Neural cell (in vitro differentiated cells): ENCODE results near the gene ANKRD40CL. TPM values are rescaled to one million over a fixed set of nuclear protein-coding genes. Genes with fewer than 3 reads are reported as not detected.

Source experiments
- H2AFZ ChIP-seq: fragments of 200-600, 300-800 bp; sonication (generic), shearing (Covaris generic); 2 replicates; pipeline ENCODE4 v1.6.0; 2014; ENCODE audit warnings: low read depth, mild to moderate bottlenecking, antibody characterized with exemption, low read length, moderate library complexity
- H3F3A ChIP-seq: fragments of 200-600 bp; shearing (Covaris generic); 2 replicates; pipeline ENCODE4 v1.6.1; 2016; ENCODE audit warnings: mild to moderate bottlenecking, moderate library complexity, mixed read lengths, antibody characterized with exemption, low read length; ENCODE audit not compliant: insufficient read depth, poor library complexity, severe bottlenecking
- H3K27ac ChIP-seq: fragments of 200-600, 300-800 bp; sonication (generic), shearing (Covaris generic); 2 replicates; pipeline ENCODE4 v1.5.1; 2014; ENCODE audit warnings: mild to moderate bottlenecking, low read length, moderate library complexity
- H3K27me3 ChIP-seq: fragments of 300-800, 200-600 bp; sonication (generic), shearing (Covaris generic); 2 replicates; pipeline ENCODE4 v1.6.0; 2014; ENCODE audit warnings: mild to moderate bottlenecking, low read depth, low read length, moderate library complexity; ENCODE audit not compliant: insufficient read depth
- H3K36me3 ChIP-seq: fragments of 300-800, 200-600 bp; sonication (generic), shearing (Covaris generic); 2 replicates; pipeline ENCODE4 v1.5.1; 2014; ENCODE audit warnings: mild to moderate bottlenecking, antibody characterized with exemption, low read length, moderate library complexity; ENCODE audit not compliant: insufficient read depth
- H3K4me2 ChIP-seq: fragments of 300-800, 200-600 bp; sonication (generic), shearing (Covaris generic); 2 replicates; pipeline ENCODE4 v1.6.0; 2014; ENCODE audit warnings: mild to moderate bottlenecking, low read length
- H3K4me3 ChIP-seq: fragments of 300-800, 200-600 bp; sonication (generic), shearing (Covaris generic); 2 replicates; pipeline ENCODE4 v1.5.1; 2014; ENCODE audit warnings: mild to moderate bottlenecking, low read length, moderate library complexity
- H3K79me2 ChIP-seq: fragments of 200-600 bp; shearing (Covaris generic); replicated peaks from 2 replicates; pipeline ENCODE4 v1.6.0; 2014; ENCODE audit warnings: mild to moderate bottlenecking, low read length, moderate library complexity; ENCODE audit not compliant: insufficient read depth
- H3K9ac ChIP-seq: fragments of 300-800, 200-600 bp; sonication (generic), shearing (Covaris generic); 2 replicates; pipeline ENCODE4 v1.6.1; 2016; ENCODE audit warnings: mild to moderate bottlenecking, low read length, mixed read lengths
- H3K9me2 ChIP-seq: fragments of 200-600 bp; shearing (Covaris generic); 2 replicates; pipeline ENCODE4 v1.6.1; 2016; ENCODE audit warnings: mild to moderate bottlenecking, low read length, mixed read lengths; ENCODE audit not compliant: insufficient read depth
- H3K9me3 ChIP-seq: fragments of 200-600, 300-800 bp; sonication (generic), shearing (Covaris generic); 2 replicates; pipeline ENCODE4 v1.6.1; 2016; ENCODE audit warnings: mild to moderate bottlenecking, mixed run types, low read length, moderate library complexity, mixed read lengths
- H4K20me1 ChIP-seq: fragments of 200-600 bp; shearing (Covaris generic); 2 replicates; pipeline ENCODE4 v1.6.1; 2016; ENCODE audit warnings: mild to moderate bottlenecking, mixed run types; ENCODE audit not compliant: insufficient read depth
- CTCF ChIP-seq: fragments of 450-650 bp; IDR thresholded peaks from 2 replicates; pipeline ENCODE4 v1.5.1; 2014; ENCODE audit warnings: antibody characterized with exemption, mild to moderate bottlenecking, moderate library complexity; ENCODE audit not compliant: poor library complexity, severe bottlenecking
- EP300 ChIP-seq: fragments of 450-650 bp; conservative IDR thresholded peaks from 2 replicates; pipeline ENCODE4 v1.6.1; 2014; ENCODE audit warnings: antibody characterized with exemption, mild to moderate bottlenecking, moderate library complexity; ENCODE audit not compliant: poor library complexity, severe bottlenecking
- EZH2 ChIP-seq: fragments of 200-600, 300-800 bp; shearing (Covaris generic), sonication (generic); IDR thresholded peaks from 2 replicates; pipeline ENCODE4 v1.6.1; 2014; ENCODE audit warnings: antibody characterized with exemption, low read length, borderline replicate concordance, mild to moderate bottlenecking; ENCODE audit not compliant: insufficient read depth, poor library complexity, severe bottlenecking
- MXI1 ChIP-seq: fragments of 450-650 bp; conservative IDR thresholded peaks from 2 replicates; pipeline ENCODE4 v1.6.1; 2014; ENCODE audit warnings: antibody characterized with exemption, mild to moderate bottlenecking; ENCODE audit not compliant: poor library complexity, severe bottlenecking
- RAD21 ChIP-seq: fragments of 450-650 bp; conservative IDR thresholded peaks from 2 replicates; pipeline ENCODE4 v1.6.1; 2014; ENCODE audit warnings: antibody characterized with exemption, mild to moderate bottlenecking, moderate library complexity
- SMC3 ChIP-seq: fragments of 450-650 bp; conservative IDR thresholded peaks from 2 replicates; pipeline ENCODE4 v1.6.1; 2014; ENCODE audit warnings: antibody characterized with exemption, mild to moderate bottlenecking, moderate library complexity; ENCODE audit not compliant: poor library complexity
- TAF1 ChIP-seq: IDR thresholded peaks from 2 replicates; pipeline ENCODE4 v1.6.1; 2012; ENCODE audit warnings: low read depth
- polyA plus RNA-seq: library from polyadenylated mRNA; depleted of rRNA; stranded (reverse); fragments of >200 nt; gene quantifications from 2 replicates; pipeline ENCODE4 v1.2.3, GENCODE V29; 2014
- TF ChIP-seq, protein P1 (sequence below): IDR thresholded peaks from 2 replicates; pipeline ENCODE4 v1.6.1; 2012; ENCODE audit warnings: borderline replicate concordance

ANKRD40CL gene
- polyA plus RNA-seq, 1 donor from 2014 or later, result not detected

GRCh38 chr17:50769884-50770283 lies 2.6 kb upstream of the ANKRD40CL start:
- Histone ChIP-seq H2AFZ (no peak overlapping the region), H3K9ac (no peak overlapping the region), H3K4me2 (no peak overlapping the region), H3K36me3 (no peaks in the 10 kb centered on the region), H4K20me1 (no peaks in the 10 kb centered on the region), H3F3A (no peaks in the 10 kb centered on the region), H3K9me2 (no peaks in the 10 kb centered on the region), H3K4me3 (no peak overlapping the region), H3K27ac (no peak overlapping the region), H3K79me2 (no peaks in the 10 kb centered on the region), H3K9me3 (no peaks in the 10 kb centered on the region), H3K27me3 (no peaks in the 10 kb centered on the region)
- TF ChIP-seq SMC3 (no peak), TAF1 (no peak), CTCF (no peak), EZH2 (no peak), MXI1 (no peak), RAD21 (no peak)
- TF ChIP-seq, protein P1, sequence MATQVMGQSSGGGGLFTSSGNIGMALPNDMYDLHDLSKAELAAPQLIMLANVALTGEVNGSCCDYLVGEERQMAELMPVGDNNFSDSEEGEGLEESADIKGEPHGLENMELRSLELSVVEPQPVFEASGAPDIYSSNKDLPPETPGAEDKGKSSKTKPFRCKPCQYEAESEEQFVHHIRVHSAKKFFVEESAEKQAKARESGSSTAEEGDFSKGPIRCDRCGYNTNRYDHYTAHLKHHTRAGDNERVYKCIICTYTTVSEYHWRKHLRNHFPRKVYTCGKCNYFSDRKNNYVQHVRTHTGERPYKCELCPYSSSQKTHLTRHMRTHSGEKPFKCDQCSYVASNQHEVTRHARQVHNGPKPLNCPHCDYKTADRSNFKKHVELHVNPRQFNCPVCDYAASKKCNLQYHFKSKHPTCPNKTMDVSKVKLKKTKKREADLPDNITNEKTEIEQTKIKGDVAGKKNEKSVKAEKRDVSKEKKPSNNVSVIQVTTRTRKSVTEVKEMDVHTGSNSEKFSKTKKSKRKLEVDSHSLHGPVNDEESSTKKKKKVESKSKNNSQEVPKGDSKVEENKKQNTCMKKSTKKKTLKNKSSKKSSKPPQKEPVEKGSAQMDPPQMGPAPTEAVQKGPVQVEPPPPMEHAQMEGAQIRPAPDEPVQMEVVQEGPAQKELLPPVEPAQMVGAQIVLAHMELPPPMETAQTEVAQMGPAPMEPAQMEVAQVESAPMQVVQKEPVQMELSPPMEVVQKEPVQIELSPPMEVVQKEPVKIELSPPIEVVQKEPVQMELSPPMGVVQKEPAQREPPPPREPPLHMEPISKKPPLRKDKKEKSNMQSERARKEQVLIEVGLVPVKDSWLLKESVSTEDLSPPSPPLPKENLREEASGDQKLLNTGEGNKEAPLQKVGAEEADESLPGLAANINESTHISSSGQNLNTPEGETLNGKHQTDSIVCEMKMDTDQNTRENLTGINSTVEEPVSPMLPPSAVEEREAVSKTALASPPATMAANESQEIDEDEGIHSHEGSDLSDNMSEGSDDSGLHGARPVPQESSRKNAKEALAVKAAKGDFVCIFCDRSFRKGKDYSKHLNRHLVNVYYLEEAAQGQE, result no peak

GRCh38 chr17:50768346-50768761 lies 1.0 kb upstream of the ANKRD40CL start:
- H3K27ac ChIP-seq, result no peak overlapping the region

More at GRCh38 chr17:50768346-50768761, 1.0 kb upstream of the ANKRD40CL start:
- H4K20me1 ChIP-seq, result no peaks in the 10 kb centered on the region
- no peaks in the 10 kb centered on the region for H3K27me3 ChIP-seq
- H2AFZ ChIP-seq, result no peak overlapping the region
- H3K9ac ChIP-seq, result no peak overlapping the region
- no peak overlapping the region for H3K4me3 ChIP-seq
- H3K4me2 ChIP-seq, result no peak overlapping the region
- no peaks in the 10 kb centered on the region for H3K36me3 ChIP-seq
- no peaks in the 10 kb centered on the region for H3K9me3 ChIP-seq
- H3F3A ChIP-seq, result no peaks in the 10 kb centered on the region
- no peaks in the 10 kb centered on the region for H3K79me2 ChIP-seq
- no peaks in the 10 kb centered on the region for H3K9me2 ChIP-seq
- TF ChIP-seq CTCF (no peak), EP300 (no peak), RAD21 (no peak), MXI1 (no peak), TAF1 (no peak)
- TF ChIP-seq, protein P1, result no peak
